Sigmoid colon (tissue), 4 donors: ENCODE results near the gene ARID2.

Experiments
- CTCF ChIP-seq, 4 experiments: fragments of 450-650 bp in 3 of 4; fragments of 200-600 bp in 1 of 4; IDR thresholded peaks; one replicate each; pipeline ENCODE4 v1.5.1; 2016 to 2019; ENCODE audit warnings: antibody characterized with exemption in 4 of 4, mild to moderate bottlenecking in 3 of 4, moderate library complexity in 2 of 4
- POLR2A ChIP-seq, 2 donors: fragments of 450-650 bp; IDR thresholded peaks; one replicate each; pipeline ENCODE4 v1.6.1; 2016; ENCODE audit warnings: antibody characterized with exemption in 2 of 2, mild to moderate bottlenecking in 2 of 2, moderate library complexity in 2 of 2
- POLR2AphosphoS5 ChIP-seq, 4 donors: sonication (generic); formaldehyde crosslinking; IDR thresholded peaks; one replicate each; pipeline ENCODE4 v1.6.1; 2017; ENCODE audit warnings: antibody characterized with exemption in 4 of 4

- TF ChIP-seq CTCF (IDR thresholded peaks at IDR 0.05) (no peak), POLR2AphosphoS5 (IDR thresholded peaks at IDR 0.05) (no peak), POLR2A (IDR thresholded peaks at IDR 0.05) (no peak)
Observed at GRCh38 chr12:45877069-45877468, 147.6 kb downstream of the ARID2 start.
